ENCODE results near the gene CAMK1D.
"Not testable (repeated sequence)": the region's sequence is repeated elsewhere in the genome, so short reads cannot be mapped to it uniquely, and the experiment has no call there.

CAMK1D gene

DNA sequence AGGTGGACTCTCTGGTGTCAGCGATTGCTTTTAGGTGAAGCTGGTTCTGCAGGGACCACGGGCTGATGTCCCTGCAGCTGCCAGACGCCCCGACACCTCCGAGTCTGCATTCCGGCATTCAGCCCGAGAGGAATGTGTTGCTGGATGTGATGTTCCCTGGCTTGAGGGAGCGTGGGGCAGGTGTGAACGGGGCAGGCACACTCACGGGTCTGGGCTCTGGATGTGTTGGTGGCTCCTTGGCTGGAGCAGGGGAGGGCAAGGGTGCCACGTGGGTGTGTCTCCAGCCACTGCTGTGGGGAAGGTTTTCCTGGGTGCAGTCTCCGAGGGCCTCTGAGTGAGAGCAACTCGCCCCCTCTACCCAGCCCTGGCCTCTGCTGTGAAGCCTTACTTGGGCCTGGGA is 140.5 kb downstream of the CAMK1D start:
- no peak for DNase-seq (ENCODE audit: low read depth in 1 of 2, low spot score in 1 of 2)

DNA sequence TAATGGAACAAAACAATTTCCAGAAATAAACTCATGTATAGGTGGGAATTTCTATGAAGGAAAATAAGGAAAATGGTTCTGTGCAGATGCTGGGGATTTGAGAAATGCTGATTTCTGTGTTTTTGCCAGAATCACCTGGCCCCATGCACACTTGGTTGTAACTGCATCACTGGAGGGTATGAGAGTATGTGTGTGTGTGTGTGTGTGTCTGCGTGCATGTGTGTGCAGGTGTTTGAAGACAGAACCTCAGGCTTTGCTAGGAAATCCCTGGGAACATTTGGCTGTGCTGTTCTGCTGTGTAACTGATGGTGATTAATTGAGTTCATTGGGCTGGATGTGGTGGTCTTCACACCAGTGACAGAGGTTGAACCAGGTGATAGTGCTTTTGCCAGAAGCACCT is 141.6 kb downstream of the CAMK1D start:
- DNase-seq (ENCODE audit: low read depth in 1 of 2, low spot score in 1 of 2), result no peak

DNA sequence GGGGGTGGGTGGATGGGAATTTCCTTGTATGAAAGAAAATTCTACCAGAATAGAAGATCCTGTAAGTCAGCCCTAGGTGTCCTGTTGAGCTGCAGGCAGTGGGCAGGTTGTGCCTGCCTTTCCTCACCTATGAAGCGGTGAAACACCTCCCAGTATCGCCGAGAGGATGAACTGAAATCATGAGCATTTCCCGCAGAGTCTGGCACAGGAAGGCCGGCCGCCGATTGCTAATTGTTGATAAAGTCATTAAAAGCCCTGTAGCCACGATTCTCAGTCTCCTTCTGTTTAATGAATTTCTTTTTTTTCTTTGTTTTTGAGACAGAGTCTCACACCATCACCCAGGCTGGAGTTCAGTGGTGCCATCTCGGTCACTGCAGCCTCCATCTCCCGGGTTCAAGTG is 142.1 kb downstream of the CAMK1D start:
- no peak for DNase-seq (ENCODE audit: low read depth in 1 of 2, low spot score in 1 of 2)

DNA sequence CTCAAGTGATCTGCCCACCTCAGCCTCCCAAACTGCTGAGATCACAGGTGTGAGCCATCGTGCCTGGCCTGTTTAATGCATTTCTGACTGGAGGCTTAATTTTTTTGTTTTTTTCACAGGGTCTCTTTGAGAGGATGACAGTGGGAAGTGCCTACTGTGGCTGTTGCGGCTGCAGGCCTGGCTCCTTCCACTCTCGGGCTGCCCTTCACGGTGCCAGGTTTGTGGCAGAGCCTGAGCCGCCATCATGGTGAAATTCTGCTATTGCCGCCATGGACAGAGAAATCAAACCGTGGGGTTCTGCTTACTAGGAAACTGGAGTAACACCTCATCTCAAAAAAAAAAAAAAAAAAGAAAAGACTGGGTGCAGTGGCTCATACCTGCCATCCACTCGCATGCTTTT is 142.7 kb downstream of the CAMK1D start:
- no peak for DNase-seq (ENCODE audit: low read depth in 1 of 2, low spot score in 1 of 2)

DNA sequence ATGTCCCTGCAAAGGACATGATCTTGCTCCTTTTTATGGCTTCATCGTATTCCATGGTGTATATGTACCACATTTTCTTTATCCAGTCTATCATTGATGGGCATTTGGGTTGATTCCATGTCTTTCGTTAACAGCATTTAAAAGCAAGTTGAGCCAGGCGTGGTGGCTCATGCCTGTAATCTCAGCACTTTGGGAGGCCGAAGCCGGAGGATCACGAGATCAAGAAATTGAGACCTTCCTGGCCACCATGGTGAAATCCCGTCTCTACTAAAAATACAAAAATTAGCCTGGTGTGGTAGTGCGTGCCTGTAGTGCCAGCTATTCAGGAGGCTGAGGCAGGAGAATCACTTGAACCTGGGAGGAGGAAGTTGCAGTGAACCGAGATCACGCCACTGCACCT is 147.7 kb downstream of the CAMK1D start:
- DNase-seq (ENCODE audit: low read depth in 1 of 2, low spot score in 1 of 2), result not testable (repeated sequence)

DNA sequence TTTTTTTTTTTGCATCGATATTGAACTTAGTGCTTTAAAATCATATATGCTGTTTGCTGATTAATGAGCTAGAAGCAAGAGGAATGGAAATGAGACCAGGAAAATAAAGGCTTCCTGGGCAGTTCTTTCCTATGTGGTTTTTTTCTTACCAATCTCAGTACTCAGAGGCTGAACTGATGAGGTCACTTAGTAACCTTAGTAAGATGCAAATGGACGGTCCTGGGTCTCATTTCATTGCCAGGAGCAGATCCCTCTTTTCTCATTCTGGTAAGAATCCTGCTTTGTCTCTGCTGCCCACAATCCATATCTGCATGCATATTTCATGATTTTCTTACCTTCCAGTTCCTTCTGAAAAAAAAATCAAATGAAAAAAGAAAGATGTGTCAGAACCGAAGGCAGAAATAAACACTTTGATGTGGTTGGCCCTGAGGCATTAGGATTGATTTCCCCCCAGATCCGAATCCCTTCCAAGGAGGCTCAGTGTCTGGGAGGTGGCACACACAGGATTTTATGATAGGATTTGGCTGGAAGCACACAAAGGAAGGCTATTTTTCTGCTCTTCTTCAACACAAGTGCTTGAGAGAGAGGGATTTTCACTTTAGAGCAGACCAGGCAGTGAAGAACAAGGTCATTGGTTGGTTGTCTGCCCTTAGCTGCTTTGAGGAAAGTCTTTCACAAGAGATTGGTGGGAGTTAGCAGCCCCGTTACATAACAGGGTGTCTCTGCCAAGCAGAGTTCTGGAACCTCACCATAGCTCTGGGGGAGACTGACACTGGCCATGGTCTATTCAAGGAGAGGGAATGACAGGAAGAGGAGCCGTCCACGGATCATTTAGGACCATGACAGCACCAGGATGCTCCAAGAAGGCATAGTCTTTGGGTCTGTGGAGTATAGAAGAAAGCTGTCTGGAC is 150.0 kb downstream of the CAMK1D start:
- no peak for DNase-seq (ENCODE audit: low read depth in 1 of 2, low spot score in 1 of 2)

DNA sequence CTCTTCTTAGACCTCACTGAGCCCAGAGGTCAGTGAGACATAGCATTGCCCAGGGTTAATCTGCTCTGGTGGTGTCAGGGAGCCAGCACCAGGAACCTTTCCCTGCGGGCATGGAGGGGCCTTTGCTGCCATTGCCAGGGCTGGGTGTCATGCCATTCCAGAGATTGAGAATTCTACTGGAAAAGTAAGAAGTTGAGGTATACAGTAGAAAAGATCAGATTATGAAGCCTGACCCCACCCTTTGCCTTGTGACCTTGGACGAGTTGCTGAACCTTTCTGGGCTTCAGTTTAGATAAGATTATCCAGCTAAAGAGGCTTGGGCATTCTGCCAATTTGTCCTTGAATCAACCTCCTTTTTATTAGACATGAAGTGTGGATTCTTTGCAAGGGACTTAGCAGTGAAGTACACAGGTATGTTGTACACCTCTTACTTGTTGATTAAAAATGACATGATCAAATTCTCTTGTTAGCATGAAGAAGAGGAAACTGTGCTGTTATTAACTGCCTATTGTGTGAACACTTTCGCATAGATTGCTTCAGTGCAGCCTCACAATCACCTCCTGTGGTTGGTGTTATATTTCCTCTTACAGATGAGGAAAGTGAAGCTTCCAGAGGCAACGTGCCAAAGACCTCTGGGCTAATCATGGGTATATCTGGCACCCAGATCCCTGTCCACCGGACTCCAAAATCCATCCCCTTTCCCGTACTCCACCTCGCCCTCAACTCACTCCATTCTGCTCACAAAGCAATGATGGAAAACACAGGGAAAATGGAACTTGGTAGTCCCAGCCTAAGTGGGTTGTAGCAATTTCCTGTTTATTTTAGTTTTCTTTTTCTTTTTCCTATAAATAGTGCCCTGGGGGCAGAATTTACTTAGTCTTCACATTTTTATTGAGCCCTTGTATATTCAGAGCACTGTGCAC is 151.3 kb downstream of the CAMK1D start:
- DNase-seq (ENCODE audit: low read depth in 1 of 2, low spot score in 1 of 2), result no peak

DNA sequence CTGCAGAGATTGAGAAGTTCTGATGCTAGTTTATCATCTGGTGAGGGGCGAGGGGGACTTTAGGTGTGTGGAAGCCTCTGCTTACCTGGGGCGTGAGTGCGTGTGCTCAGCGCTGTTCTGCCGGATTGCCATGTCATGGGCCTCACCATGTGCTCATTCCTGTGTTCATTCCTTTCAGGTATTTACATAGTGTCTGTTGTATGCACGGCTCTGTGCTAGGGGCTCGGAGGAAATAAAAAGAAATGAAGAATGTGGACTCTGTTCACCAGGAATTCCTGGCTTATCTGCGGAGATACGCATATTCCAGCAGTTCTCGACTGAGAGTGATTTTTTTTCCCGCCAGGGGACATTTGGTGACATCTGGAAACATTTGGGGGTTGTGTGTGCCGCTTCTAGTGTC is 152.0 kb downstream of the CAMK1D start:
- no peak for DNase-seq (ENCODE audit: low read depth in 1 of 2, low spot score in 1 of 2)

DNA sequence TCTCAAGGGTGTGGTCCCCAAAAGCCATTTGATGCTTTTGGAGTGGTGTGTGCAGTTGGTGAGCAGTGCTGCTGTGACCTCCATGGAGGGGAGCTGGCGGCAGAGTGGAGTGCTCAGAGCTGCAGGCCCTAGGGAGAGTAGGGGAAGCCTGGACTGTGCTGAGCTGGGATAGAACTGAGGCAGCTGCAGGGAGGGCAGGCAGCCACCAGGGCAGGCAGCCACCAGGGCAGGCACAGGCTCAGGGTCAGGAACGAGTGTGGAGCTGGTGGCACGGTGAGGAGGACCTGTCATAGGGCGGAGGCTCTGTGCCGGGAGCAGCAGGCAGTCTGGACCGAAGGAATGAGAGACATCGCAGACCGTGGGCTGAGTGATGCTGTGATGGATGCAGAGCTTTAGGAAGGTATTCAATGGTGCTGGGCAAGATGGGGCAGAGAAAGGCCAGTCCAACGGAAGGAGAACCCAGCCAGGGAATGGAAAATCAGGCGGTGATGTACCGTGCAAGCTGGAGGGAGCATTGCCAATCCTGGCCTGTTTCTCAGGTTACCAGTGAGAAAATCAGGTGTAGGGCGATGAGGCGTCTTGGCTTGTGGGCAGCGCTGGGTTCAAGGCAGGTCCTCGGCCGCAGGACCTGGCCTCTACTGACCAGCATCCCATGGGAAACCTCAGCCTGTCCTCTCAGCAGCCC is 152.6 kb downstream of the CAMK1D start:
- no peak for DNase-seq (ENCODE audit: low read depth in 1 of 2, low spot score in 1 of 2)

DNA sequence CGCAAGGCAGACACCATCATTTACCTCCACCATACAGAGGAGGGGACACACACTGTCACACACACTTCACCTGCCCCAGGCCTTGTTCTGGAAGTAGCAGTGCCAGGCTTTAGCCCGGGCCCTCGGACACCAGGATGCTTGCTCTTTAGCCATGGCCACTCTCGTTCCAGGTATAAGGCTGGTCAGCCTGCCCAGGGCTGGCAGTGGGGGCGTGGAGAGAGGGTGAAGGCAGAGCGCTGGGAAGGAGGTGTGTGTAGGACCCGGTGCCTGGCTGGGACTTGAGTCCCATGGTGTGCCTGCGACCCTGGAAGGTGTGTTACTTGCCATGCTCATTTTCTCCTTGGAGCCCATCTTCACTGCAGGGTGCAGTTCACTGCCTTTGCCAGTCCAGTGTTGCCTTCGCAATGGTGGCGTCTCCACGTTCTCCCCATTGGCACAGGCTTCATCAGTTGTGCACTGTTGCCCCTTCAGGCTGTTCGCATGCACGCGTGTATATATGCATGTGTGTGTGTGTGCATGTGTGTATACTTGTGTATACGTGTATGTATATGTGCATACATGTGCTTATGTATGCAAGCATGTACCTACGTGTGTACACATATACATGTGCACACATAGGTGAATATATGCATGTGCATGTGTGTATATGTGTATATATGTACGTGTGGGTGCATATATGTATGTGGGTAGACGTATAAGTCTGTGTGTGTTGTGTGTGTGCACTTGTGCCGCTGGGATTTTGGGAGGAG is 153.4 kb downstream of the CAMK1D start:
- DNase-seq (ENCODE audit: low read depth in 1 of 2, low spot score in 1 of 2), result no peak

DNA sequence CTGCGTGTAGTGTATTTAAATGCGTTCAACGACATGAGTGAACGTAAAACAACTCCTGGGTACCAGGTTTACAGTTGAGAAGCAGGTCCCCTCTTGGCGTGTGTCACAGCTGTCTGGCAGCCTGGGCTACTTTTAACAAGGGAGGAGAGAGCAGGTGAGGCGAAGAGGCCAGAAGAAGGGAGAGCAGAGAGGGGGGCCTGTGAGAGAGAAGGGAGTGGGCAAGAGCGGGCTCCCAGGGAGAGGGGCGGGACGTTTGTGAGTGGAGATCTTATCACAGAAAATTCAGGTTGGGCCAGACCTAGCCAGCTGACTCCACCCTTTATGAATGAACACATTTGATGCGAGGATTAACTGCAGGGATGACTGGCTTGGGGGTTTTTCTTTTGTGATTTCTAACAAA is 154.0 kb downstream of the CAMK1D start:
- no peak for DNase-seq (ENCODE audit: low read depth in 1 of 2, low spot score in 1 of 2)

DNA sequence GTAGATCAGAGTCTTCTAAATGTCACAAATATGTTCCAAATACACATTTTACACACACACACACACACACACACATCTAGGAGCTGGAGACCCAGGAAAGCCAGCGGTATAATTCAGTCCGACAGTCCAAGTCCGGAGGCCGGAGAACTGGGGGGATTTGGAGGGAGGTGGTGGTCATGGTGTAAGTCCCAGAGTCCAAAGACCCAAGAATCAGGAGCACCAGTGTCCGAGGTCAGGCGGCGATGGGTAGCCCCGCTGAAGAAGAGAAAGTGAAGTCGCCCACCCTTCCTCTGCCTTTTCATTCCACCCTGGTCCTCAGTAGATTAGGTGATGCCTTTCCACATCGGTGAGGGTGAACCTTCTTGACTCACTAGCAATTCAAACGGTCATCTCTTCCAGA is 154.8 kb downstream of the CAMK1D start:
- no peak for DNase-seq (ENCODE audit: low read depth in 1 of 2, low spot score in 1 of 2)

DNA sequence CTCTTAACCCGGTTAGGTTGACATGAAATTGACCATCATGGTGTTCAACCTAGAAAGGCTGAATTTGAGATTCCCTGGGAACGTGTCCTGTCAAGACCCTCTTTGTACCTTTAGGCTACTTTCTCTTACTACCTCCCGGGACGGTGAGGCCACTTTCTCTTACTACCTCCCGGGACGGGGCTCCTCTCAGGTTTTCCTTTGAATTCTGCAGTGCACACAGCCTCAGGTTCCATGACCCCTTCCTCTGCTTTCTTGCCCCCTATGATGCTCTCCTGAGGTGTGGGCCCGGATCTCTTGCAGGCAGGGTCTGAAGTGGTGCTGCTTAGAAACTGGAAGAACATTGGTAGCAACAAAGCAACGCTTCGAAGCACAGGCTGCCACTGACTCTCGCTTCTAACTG is 155.3 kb downstream of the CAMK1D start:
- DNase-seq (ENCODE audit: low read depth in 1 of 2, low spot score in 1 of 2), result no peak

DNA sequence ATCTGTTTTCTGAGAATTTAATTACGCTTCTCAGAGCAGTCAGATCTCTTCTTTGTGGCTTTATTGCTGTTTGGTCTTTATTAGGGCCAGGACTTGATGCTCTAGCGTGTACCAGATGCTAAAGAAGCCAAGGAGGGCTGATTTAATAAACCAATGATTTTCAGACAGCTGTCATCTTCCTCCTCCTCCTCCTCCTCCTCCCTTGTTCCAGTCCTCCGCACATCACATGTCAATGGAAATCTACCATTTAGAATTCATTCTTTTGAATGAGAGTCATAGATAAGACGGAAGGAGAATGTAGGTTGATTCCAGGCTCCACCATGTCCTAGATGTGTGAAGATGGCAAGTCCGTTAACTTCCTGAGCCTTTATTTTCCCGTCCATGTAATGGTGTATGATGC is 156.3 kb downstream of the CAMK1D start:
- no peak for DNase-seq (ENCODE audit: low read depth in 1 of 2, low spot score in 1 of 2)

DNA sequence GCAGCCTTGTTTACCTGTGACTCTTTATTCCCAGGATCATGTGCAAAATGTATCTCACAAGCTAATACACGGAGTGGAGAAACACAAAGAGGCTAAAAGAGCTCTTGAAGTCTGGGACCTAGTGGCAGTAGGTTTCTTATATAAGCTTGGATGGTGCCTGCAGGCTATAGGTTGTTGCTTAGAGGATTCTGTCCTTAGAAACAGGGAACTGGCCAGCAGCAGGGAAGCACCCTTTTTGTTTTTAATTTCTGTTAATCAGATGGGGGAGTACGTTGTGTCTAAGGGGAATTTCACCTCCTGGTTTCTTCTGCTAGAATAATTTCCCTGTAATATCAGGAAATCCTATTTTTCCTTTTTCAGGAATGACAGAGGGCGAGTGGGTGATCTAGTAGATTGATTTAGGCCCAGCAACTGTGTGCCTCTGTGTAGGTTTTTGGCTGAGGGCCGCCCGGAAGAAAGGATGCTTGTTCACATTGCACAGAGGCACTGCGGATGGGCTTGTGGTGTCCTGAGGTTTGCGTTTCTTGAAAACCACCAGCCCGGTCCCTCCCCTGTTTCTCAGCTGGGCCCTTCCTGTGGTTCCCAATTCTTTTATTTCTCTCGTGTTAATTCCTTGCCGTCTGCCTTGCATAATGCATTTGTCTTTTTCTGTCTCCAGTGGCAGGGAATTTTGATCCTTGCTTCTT is 158.0 kb downstream of the CAMK1D start:
- DNase-seq (ENCODE audit: low read depth in 1 of 2, low spot score in 1 of 2), result no peak

DNA sequence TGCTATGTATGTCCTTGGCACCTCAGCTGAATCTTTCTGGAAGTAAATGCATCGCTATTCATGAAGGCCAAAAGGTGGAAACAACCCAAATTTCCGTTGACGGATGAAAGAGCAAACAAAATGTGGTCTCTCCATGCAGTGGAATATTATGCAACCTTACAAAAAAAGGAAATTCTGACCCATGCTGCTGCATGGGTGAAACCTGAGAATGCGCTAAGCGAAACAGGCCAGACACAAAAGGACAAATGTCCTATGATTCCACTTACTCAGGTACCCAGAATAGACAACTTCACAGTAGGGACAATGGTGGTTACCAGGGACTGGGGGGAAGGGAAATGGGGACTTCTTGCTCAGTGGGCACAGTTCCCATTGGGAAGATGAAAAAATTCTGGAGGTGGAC is 158.8 kb downstream of the CAMK1D start:
- DNase-seq (ENCODE audit: low read depth in 1 of 2, low spot score in 1 of 2), result no peak

DNA sequence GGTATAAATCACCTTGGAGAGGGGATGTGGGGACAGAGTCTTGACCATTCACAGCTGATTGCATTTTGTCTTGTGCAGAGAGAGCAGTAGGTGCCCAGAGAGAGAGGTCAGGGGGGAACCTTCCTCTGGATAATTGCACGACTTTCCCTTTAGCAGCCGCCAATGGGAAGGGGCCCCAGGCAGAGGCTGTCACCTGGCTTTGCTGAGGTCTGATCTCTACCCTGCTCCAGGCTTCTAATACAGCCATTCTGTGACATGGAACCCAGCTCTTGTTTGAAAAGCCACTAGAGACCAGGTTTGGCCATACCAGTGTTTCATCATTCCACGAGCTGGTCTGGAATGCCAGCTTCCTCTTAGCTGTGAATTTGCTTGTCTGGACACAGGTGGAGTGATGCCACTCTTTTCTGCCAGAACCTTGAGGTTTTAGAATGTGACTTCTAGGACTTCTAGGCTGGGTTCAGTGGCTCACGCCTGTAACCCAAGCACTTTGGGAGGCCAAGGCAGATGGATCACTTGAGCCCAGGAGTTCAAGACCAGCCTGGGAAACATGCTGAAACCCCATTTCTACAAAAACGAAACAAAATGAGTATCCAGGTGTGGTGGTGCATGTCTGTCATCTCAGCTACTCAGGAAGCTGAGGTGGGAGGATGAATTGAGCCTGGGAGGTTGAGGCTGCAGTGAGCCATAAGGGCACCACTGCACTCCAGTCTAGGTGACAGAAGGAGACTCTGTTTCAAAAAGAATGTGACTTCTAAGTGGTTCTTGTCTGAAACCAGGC is 159.9 kb downstream of the CAMK1D start:
- DNase-seq (ENCODE audit: low read depth in 1 of 2, low spot score in 1 of 2), result no peak

DNA sequence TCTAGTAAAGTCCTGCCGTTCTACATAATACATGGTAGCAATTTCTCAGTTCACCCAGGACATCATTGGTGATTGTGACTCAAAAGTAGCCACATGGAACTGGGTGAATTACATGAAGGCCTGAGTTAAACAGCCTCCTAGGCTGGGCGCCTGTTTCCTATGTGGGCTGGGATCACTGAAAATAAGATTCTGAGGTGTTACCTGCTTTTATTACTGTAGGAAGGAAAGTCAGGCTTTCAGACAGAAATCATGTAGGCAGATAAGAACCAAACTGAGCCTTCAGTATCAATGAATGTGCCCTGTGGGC is 160.4 kb downstream of the CAMK1D start:
- no peak for DNase-seq (ENCODE audit: low read depth in 1 of 2, low spot score in 1 of 2)

DNA sequence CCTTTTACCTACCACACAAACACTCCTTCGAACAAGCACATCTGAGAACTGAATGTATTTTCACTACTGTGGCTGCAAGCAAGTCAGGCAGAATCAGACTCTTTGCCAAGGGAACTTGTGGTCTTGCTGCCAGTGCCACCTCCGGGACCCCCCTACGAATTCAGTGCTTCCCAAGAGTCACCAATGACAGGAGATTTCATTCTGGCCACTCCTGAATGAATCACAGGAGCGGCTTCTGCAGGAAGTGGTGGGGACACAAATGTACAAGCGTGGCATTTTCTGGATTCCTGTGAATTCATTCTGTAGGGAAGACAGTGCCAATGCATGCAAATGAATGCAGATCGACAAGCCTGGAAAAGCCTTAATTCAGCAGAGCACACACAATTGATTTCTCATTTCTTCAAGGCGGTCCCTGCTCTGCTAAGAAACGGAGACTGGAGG is 161.2 kb downstream of the CAMK1D start:
- DNase-seq (ENCODE audit: low read depth in 1 of 2, low spot score in 1 of 2), result no peak

DNA sequence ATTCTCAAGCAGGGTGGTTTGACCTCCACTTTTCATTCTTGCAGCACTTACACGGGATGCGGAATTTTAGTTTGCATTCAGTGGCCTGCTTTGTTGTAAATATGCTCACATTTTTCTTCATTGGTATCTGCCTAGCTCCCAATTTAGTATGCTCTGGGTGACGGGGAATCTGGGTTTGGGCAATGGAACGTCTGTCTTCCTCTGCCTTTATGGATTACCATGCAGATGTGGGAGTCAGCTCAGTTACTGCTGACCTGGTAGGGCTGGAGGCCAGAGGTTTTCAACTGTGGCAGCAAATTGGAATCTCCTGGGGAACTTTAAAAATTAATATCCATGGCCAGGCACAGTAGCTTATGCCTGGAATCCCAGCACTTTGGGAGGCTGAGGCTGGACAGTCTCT is 161.6 kb downstream of the CAMK1D start:
- DNase-seq (ENCODE audit: low read depth in 1 of 2, low spot score in 1 of 2), result no peak

All from activated CD4-positive, alpha-beta T cell treated with anti-CD3 and anti-CD28 coated beads, Interleukin-2, amount 50 U/mL, for 24 hours (primary cell).